ENCODE data around the gene GSX2. TPM values are rescaled to one million over a fixed set of nuclear protein-coding genes. Genes with fewer than 3 reads are reported as not detected.
A peak's percentile ranks its signal among the peaks of the same experiment; 100 is the strongest.

The GSX2 gene
- polyA plus RNA-seq, 1 donor (not counting 4 experiments of a cell fraction or from before 2014, with no cell fraction given), result not detected

- TF ChIP-seq EZH2 (IDR thresholded peaks at IDR 0.05; ENCODE audit: low read length), result no peak
- TF ChIP-seq, protein P1, sequence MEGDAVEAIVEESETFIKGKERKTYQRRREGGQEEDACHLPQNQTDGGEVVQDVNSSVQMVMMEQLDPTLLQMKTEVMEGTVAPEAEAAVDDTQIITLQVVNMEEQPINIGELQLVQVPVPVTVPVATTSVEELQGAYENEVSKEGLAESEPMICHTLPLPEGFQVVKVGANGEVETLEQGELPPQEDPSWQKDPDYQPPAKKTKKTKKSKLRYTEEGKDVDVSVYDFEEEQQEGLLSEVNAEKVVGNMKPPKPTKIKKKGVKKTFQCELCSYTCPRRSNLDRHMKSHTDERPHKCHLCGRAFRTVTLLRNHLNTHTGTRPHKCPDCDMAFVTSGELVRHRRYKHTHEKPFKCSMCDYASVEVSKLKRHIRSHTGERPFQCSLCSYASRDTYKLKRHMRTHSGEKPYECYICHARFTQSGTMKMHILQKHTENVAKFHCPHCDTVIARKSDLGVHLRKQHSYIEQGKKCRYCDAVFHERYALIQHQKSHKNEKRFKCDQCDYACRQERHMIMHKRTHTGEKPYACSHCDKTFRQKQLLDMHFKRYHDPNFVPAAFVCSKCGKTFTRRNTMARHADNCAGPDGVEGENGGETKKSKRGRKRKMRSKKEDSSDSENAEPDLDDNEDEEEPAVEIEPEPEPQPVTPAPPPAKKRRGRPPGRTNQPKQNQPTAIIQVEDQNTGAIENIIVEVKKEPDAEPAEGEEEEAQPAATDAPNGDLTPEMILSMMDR (optimal IDR thresholded peaks at IDR 0.05 in 1 of 3, IDR thresholded peaks at IDR 0.05 in 1 of 3, conservative IDR thresholded peaks at IDR 0.05 in 1 of 3; ENCODE audit: extremely low read depth in 1 of 3, insufficient read depth in 2 of 3, low read length in 3 of 3), result no peak
- H3K27me3 ChIP-seq (ENCODE audit: control insufficient read depth, extremely low read depth, insufficient read depth, low read length), result peaks cover 89% of the 10 kb centered on the region
- FAIRE-seq, result no peak
Measured at GRCh38 chr4:54097152-54097551, 2.8 kb upstream of the GSX2 start.

DNA sequence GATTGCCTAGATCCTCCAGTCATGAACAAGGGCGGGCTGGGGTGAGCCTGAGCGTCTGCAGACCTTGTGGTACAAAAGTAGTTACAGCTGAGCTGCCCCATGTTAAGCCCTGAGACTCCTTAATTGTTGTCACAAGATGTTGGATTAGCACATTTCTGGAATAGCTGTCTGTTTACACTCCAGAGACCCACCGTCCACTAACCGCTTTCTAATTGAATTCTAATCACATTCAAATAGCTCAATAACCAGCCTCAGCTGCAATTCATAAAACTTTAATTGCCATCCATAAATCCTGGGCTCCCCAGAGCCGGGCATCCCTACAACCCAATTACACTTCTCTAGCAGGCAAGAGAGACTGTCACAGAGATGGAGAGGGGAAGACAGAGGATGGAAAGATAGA, 1.6 kb upstream of the GSX2 start:
- Histone ChIP-seq H3K4me2 (ENCODE audit: control insufficient read depth, extremely low read depth, insufficient read depth, low read depth, low read length) (no peak overlapping the region), H3K36me3 (ENCODE audit: control insufficient read depth in 2 of 2, extremely low read depth in 1 of 2, insufficient read depth in 2 of 2, low read length in 2 of 2) (no peaks in the 10 kb centered on the region), H3K27ac (ENCODE audit: control insufficient read depth, insufficient read depth, low read length) (no peak overlapping the region), H3K4me1 (ENCODE audit: control insufficient read depth, extremely low read depth, insufficient read depth, low read length) (peaks cover 31% of the 10 kb centered on the region), H3K9me1 (ENCODE audit: control insufficient read depth, extremely low read depth, insufficient read depth, low read length) (no peaks in the 10 kb centered on the region), H3K4me3 (ENCODE audit: control insufficient read depth in 2 of 3, extremely low read depth in 1 of 3, insufficient read depth in 2 of 3, low read depth in 1 of 3, low read length in 3 of 3) (no peak overlapping the region), H3K9ac (ENCODE audit: control insufficient read depth, extremely low read depth, insufficient read depth, low read length) (no peak overlapping the region), H2AFZ (ENCODE audit: control insufficient read depth, low read length) (no peak overlapping the region), H3K79me2 (ENCODE audit: control insufficient read depth, insufficient read depth, low read length) (no peaks in the 10 kb centered on the region), H4K20me1 (ENCODE audit: control insufficient read depth, extremely low read depth, insufficient read depth, low read length) (no peaks in the 10 kb centered on the region), H3K9me3 (ENCODE audit: control insufficient read depth, low read depth, low read length) (no peaks in the 10 kb centered on the region), H3K27me3 (ENCODE audit: control insufficient read depth, extremely low read depth, insufficient read depth, low read length) (peaks cover 98% of the 10 kb centered on the region)
- DNase-seq (ENCODE audit: low read depth, low spot score), result no peak
- TF ChIP-seq, protein P1 (optimal IDR thresholded peaks at IDR 0.05 in 1 of 3, IDR thresholded peaks at IDR 0.05 in 1 of 3, conservative IDR thresholded peaks at IDR 0.05 in 1 of 3; ENCODE audit: extremely low read depth in 1 of 3, insufficient read depth in 2 of 3, low read length in 3 of 3), result no peak
- peak; percentile 32 for TF ChIP-seq EZH2 (IDR thresholded peaks at IDR 0.05; ENCODE audit: low read length)
- no peak for FAIRE-seq
- dilution Hi-C loops (cut with MboI; ENCODE audit: extremely low pct_ligation_motif_present, low sequenced_read_pairs), result no loop called here

More at GRCh38 chr4:54097152-54097551, 2.8 kb upstream of the GSX2 start:
- H3K9me1 ChIP-seq (ENCODE audit: control insufficient read depth, extremely low read depth, insufficient read depth, low read length), result no peaks in the 10 kb centered on the region
- H3K4me1 ChIP-seq (ENCODE audit: control insufficient read depth, extremely low read depth, insufficient read depth, low read length), result peaks cover 30% of the 10 kb centered on the region
- no peaks in the 10 kb centered on the region for H3K9me3 ChIP-seq (ENCODE audit: control insufficient read depth, low read depth, low read length)
- DNase-seq (ENCODE audit: low read depth, low spot score), result no peak
- H3K27ac ChIP-seq (ENCODE audit: control insufficient read depth, insufficient read depth, low read length), result no peak overlapping the region
- no peaks in the 10 kb centered on the region for H4K20me1 ChIP-seq (ENCODE audit: control insufficient read depth, extremely low read depth, insufficient read depth, low read length)
- H2AFZ ChIP-seq (ENCODE audit: control insufficient read depth, low read length), result no peak overlapping the region
- no peak overlapping the region for H3K4me3 ChIP-seq (ENCODE audit: control insufficient read depth in 2 of 3, extremely low read depth in 1 of 3, insufficient read depth in 2 of 3, low read depth in 1 of 3, low read length in 3 of 3)
- dilution Hi-C loops (cut with MboI; ENCODE audit: extremely low pct_ligation_motif_present, low sequenced_read_pairs), result no loop called here
- no peak overlapping the region for H3K4me2 ChIP-seq (ENCODE audit: control insufficient read depth, extremely low read depth, insufficient read depth, low read depth, low read length)
- no peaks in the 10 kb centered on the region for H3K79me2 ChIP-seq (ENCODE audit: control insufficient read depth, insufficient read depth, low read length)
- H3K36me3 ChIP-seq (ENCODE audit: control insufficient read depth in 2 of 2, extremely low read depth in 1 of 2, insufficient read depth in 2 of 2, low read length in 2 of 2), result no peaks in the 10 kb centered on the region
- no peak overlapping the region for H3K9ac ChIP-seq (ENCODE audit: control insufficient read depth, extremely low read depth, insufficient read depth, low read length)
